Upper lobe of left lung (tissue), 4 donors: ENCODE results near the gene RIMS4.

Experiments
- POLR2A ChIP-seq, 4 donors: fragments of 450-650 bp; IDR thresholded peaks; one replicate each; pipeline ENCODE4 v1.5.1; 2016 to 2017; ENCODE audit warnings: antibody characterized with exemption in 4 of 4, mild to moderate bottlenecking in 2 of 4
- POLR2AphosphoS5 ChIP-seq, 2 donors: sonication (generic); formaldehyde crosslinking; IDR thresholded peaks; one replicate each; pipeline ENCODE4 v1.5.1; 2017; ENCODE audit warnings: antibody characterized with exemption in 2 of 2
- TF ChIP-seq, protein P1 (sequence below), 6 experiments: fragments of 450-650 bp in 4 of 6; fragments of 200-600 bp in 2 of 6; sonication (generic) in 2 of 6; IDR thresholded peaks; one replicate each; pipeline ENCODE4 v1.5.1; 2016 to 2019; ENCODE audit warnings: antibody characterized with exemption in 6 of 6

DNA sequence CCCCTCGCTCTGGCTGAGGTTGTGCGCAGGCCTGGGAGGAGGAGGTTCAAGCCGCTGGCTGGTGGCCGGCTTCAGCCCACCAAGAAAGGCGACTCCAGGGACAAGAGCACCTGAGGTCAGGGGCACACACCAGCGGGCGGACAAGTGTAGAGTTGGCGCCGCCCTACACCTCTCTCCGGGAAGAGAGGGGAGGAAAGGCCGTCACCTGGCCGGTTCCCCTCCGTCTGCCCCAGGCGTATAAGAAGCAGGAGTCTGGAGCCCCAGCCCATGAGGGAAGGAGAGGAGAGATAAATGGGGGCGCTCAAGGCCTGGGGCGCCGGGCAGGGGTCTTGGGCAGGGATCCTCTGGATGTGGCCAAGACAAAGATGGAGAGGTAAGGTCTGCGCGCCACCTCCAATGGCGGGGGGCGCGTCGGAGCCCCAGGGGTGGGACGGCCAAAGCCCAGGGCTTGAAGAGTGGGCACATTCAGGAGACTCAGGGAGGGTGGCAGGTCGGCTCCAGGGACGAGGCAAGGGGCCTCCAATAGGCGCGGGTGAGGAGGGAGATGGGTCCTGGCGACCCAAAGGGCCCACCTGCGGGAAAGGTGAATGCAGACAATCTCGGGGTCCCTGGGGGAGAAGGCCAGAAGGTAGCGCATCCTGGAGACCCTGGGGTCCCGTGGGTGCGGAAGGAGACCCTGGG, 826 bp downstream of the RIMS4 start:
- TF ChIP-seq, protein P1, sequence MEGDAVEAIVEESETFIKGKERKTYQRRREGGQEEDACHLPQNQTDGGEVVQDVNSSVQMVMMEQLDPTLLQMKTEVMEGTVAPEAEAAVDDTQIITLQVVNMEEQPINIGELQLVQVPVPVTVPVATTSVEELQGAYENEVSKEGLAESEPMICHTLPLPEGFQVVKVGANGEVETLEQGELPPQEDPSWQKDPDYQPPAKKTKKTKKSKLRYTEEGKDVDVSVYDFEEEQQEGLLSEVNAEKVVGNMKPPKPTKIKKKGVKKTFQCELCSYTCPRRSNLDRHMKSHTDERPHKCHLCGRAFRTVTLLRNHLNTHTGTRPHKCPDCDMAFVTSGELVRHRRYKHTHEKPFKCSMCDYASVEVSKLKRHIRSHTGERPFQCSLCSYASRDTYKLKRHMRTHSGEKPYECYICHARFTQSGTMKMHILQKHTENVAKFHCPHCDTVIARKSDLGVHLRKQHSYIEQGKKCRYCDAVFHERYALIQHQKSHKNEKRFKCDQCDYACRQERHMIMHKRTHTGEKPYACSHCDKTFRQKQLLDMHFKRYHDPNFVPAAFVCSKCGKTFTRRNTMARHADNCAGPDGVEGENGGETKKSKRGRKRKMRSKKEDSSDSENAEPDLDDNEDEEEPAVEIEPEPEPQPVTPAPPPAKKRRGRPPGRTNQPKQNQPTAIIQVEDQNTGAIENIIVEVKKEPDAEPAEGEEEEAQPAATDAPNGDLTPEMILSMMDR (IDR thresholded peaks at IDR 0.05) = no peak
- TF ChIP-seq POLR2AphosphoS5 (IDR thresholded peaks at IDR 0.05) (no peak), POLR2A (IDR thresholded peaks at IDR 0.05) (no peak)
